ENCODE measurements around the gene TPI1. TPM values are rescaled to one million over a fixed set of nuclear protein-coding genes. Genes with fewer than 3 reads are reported as not detected.
"Not testable (repeated sequence)": the region's sequence is repeated elsewhere in the genome, so short reads cannot be mapped to it uniquely, and the experiment has no call there.

TPI1 gene
- total and polyA plus RNA-seq, 2 of the 8 experiments (the other 6 are each of a cell fraction or from before 2014, with no cell fraction given) = 910 to 3,018 TPM

DNA sequence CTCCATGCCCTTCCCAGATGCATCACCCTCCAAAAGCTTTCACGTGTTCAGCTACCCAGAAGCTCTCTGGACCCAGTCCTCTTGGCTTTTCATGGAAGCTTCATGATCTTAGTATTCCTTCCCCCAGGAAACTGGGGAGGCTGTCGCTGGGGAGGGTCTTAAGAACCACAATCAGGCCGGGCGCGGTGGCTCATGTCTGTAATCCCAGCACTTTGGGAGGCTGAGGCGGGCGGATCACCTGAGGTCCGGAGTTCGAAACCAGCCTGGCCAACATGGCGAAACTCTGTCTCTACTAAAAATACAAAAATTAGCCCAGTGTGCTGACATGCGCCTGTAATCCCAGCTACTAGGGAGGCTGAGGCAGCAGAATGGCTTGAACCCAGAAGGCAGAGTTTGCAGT is 40.8 kb downstream of the TPI1 start:
- H3K18ac ChIP-seq (ENCODE audit: extremely low read depth, low read length); H3K4me2 ChIP-seq (ENCODE audit: insufficient read depth in 1 of 2, low read depth in 2 of 2, low read length in 2 of 2); H3K14ac ChIP-seq (ENCODE audit: insufficient read length); H2BK120ac ChIP-seq (replicated peaks; ENCODE audit: low read depth, low read length); FAIRE-seq; H3K56ac ChIP-seq (replicated peaks; ENCODE audit: insufficient read length, low read depth, low read length); H3K79me1 ChIP-seq (ENCODE audit: low read depth, low read length); H2BK5ac ChIP-seq (ENCODE audit: low read depth, low read length); H3K36me3 ChIP-seq (ENCODE audit: control insufficient read depth in 2 of 4, insufficient read depth in 4 of 4, low read length in 3 of 4); H2AK5ac ChIP-seq (ENCODE audit: low read depth, low read length); H2BK20ac ChIP-seq (ENCODE audit: low read length); H3K79me2 ChIP-seq (ENCODE audit: control insufficient read depth in 1 of 2, insufficient read depth in 2 of 2, low read length in 2 of 2); H2AFZ ChIP-seq (ENCODE audit: low read length); H3K27me3 ChIP-seq (replicated peaks in 1 of 4; ENCODE audit: control insufficient read depth in 3 of 4, extremely low read depth in 1 of 4, insufficient read depth in 3 of 4, low read length in 3 of 4); H2BK15ac ChIP-seq (ENCODE audit: low read length); H3K9me3 ChIP-seq (ENCODE audit: insufficient read depth in 2 of 2, low read depth in 1 of 2, low read length in 1 of 2); H2BK12ac ChIP-seq (ENCODE audit: low read depth, low read length); H3K4ac ChIP-seq (replicated peaks; ENCODE audit: insufficient read length, low read depth, low read length); H3K23ac ChIP-seq (ENCODE audit: insufficient read length); H3K4me3 ChIP-seq (ENCODE audit: extremely low read depth in 1 of 4, insufficient read depth in 2 of 4, low read depth in 3 of 4, low read length in 4 of 4); DNase-seq (ENCODE audit: low read depth in 1 of 2, low spot score in 2 of 2); H4K8ac ChIP-seq (ENCODE audit: extremely low read depth, insufficient read depth, low read length); H3K27ac ChIP-seq (ENCODE audit: low read depth, low read length); H4K91ac ChIP-seq (replicated peaks; ENCODE audit: insufficient read length, low read length); H4K5ac ChIP-seq (ENCODE audit: insufficient read length, low read depth, low read length); H4K20me1 ChIP-seq (replicated peaks in 1 of 2; ENCODE audit: control insufficient read depth in 1 of 2, insufficient read depth in 2 of 2, low read length in 2 of 2); H3K9ac ChIP-seq (replicated peaks in 1 of 4; ENCODE audit: extremely low read depth in 1 of 4, low read depth in 3 of 4, low read length in 3 of 4); H3K23me2 ChIP-seq (ENCODE audit: low read depth, low read length): not testable (repeated sequence)
- POLR2A ChIA-PET (ENCODE audit: partially characterized antibody) = interaction anchor here (1.7 to 39.6 kb wide), 4 partner anchors 16 to 39 kb away, joined by 7 to 1027 read pairs (median 246); partner anchors contain the start of genes ATN1, C12orf57, PTPN6 and RNU7-1
- 96% methylated on average over 11 of the region's 11 CpGs; no CpG with 5 or more reads in 1 of the 2 experiments for WGBS, 2 experiments (ENCODE audit: extremely low coverage in 1 of 2, insufficient coverage in 1 of 2, insufficient read length in 1 of 2, insufficient replicate concordance in 2 of 2, low coverage in 1 of 2, low lambda C conversion rate in 2 of 2, missing lambda C conversion rate in 1 of 2)
- H3K4me1 ChIP-seq (replicated peaks in 1 of 4; ENCODE audit: control insufficient read depth in 3 of 4, insufficient read depth in 4 of 4, low read length in 3 of 4) = peaks cover 3 to 16% (median 7%) of the 10 kb centered on the region in 4 experiments; a peak in 5 of 7 replicates
- CTCF ChIA-PET (ENCODE audit: partially characterized antibody) = interaction anchor here (0.6 to 13.0 kb wide), 10 partner anchors 10 to 99 kb away, joined by 3 to 74 read pairs (median 8); partner anchors contain the start of genes ATN1, ENO2 and SPSB2

Measured in H1 (cell line).